CMK (cell line): ENCODE measurements around the gene KBTBD3.
A peak's percentile ranks its signal among the peaks of the same experiment; 100 is the strongest.
"Not testable (repeated sequence)": the region's sequence is repeated elsewhere in the genome, so short reads cannot be mapped to it uniquely, and the experiment has no call there.

Source experiments
- DNase-seq: peaks from one replicate; pipeline ENCODE4 v3.0.0-alpha.2; 2010; ENCODE audit warnings: low read depth

KBTBD3 gene

DNA sequence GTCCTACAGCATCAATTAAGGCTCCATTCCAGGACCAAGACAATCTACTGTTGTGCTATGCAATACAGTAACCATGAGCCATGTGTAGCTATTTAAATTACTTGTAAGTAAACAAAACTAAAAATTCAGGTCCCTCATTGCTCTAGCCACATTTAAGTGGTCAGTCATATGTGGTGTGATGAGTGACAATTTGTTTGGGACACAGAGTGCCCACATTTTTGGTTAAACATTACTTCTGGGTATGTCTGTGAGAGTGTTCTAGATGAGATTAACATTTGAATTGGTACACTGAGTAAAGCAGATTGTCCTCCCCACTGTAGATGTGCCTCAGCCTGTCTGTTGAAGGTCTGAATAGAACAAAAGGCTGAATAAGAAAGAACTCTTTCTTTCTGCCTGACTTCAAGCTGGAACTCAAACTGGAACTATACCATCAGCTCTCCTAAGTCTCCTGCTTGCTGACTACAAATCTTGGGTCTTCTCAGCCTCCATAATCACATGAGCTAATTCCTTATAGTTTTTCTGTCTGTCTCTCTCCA, 15.8 kb downstream of the KBTBD3 start:
- no peak for DNase-seq

DNA sequence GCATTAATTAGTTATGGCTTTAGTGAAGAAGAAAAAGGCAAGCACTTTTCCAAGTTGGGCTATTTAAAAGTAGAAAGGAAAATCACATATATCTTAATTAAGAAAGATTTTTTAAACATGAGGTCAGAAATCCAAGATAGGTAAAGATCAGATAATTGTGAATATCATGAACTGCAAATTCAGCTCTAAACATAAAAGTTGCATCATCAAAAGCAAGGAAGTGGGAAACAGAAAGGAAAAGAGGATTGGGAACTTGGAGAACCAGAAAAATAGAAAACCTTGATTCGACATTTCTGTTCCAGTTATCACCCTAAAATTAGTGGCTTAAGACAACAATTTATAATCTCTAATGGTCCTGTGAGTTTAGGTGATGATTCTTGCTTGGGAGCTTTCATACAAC, 17.5 kb downstream of the KBTBD3 start:
- DNase-seq: no peak

DNA sequence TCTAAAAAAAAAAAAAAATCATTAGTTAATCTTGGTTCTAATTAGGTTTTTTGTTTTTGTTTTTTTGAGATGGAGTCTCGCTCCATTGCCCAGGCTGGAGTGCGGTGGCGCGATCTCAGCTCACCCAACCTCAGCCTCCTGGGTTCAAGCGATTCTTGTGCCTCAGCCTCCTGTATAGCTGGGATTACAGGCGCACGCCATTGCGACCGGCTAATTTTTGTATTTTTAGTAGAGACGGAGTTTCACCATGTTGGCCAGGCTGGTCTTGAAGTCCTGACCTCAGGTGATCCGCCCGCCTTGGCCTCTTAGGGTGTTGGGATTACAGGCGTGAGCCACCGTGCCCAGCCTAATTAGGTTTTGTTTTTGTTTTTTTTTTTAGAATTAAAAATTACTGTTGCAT, 18.8 kb downstream of the KBTBD3 start:
- DNase-seq: not testable (repeated sequence)

DNA sequence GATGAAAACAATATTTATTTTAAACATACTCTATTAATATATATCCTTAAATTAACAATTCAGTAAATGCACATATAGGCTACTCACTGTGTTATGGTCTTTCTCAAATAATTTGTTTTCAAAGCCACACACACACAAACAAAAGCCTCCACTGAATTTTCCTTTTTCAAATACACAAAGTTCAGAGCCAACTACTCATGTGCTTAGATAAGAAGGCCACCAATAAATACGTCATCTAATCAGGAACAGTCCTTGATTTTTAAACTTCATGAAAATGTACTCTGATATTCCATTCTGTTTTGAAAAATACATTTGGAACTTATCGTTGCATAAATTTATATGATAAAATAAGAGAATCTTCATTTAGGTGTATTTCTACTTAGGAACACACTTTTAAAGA, 26.0 kb downstream of the KBTBD3 start:
- no peak for DNase-seq

DNA sequence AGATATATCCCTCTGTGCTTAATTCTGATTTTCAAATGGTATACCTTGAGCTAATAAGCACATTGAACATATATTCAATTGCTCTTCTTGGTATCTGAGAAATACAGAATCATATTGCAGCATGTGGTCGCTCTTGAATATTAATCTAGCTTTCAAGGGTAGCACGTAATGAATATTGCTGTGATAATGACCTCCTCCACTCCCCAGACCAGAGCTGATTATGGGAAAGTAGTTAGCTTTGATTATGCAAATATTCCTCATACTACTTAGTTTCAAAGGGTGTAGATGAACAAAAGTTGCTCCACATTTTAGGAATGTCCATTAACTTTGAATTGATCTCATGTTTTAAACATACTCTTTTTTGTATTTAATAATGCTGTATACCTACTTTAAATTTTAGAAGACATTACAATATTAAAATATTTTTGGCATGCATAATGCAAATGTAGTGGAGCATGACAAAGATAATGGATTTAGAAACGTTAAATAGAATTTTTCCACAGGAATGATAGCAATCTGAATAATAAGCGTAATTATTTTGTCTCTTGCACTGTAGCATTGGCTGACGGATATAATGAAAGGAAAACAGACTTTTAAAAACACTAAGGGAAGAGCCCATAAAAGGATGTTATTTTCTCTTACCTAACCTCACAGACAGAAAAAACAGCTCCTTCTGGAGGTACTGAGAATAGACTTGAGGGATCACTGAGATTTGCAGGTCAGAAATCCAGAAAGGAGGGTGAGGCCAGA, 27.2 kb downstream of the KBTBD3 start:
- DNase-seq: no peak

DNA sequence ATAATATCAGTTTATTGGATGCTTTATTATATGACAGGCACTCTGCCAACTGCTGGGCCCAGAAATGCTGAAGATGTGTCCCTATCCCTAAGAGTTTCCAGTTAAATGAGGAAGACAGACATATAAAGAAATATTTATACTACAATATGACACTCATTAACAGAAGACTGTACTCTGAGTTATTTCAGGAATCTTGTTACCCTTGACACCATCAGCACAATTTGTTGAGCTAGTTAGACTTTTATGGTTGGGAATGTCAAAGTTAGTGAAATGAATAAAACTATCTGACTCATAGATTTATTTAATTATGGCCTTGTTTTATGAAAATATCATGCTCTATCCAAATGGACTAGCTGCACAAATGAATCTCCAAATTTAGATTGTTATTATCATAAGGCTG, 29.5 kb downstream of the KBTBD3 start:
- DNase-seq: no peak

DNA sequence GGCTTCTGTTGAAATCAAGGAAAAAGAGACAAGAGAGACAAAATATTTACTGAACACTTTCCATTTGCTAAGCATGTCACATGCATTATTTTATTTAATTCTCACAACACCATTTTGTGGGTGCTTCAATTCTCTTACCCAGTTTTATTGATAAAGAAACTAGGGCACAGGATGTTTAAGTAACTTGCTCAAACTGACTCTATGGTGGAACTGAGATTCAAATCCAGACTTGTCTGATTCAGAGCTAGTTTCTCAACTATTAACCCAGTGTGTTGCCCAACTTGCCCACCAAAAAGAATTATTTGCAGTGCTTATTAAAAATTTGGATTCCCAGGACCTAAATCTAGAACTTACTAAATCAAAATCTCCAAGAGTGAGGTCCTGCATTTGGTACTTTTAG, 33.6 kb downstream of the KBTBD3 start:
- DNase-seq: no peak

DNA sequence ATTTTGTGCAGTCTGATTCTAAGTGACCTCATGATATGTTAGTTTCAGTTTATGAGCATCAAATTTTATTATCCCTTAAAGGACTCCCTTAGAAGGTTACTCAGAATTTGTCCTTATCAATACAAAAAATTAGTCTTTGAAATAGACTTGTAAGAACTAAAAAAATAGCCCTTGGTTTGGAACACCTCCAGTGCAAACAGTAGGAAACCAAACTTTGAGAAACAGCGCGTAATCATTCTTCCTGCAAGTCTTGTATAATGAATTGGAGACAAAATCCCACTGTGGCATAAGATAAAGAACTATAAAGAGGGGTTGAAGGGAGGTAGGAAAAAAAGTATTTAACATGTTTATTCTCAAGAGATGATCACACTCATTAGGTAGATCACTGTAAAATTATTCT, 44.3 kb downstream of the KBTBD3 start:
- no peak for DNase-seq

DNA sequence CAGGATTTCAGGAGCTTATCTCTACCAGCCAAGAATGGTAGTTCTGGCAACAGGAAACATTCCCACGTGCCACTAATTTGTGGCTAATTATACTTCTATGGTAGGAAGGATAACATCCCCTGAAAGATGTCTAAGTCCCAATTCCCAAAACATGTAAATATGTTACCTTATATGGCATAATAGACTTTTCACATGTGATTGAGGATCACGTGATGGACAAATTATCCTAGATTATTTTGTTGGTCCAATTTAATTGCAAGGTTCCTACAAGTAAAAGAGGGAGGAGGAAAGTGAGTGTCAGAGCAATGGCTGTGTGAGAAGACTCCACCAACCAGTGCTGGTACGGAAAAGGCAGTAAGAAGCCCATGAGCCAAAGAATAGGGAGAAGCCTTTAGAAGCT, 45.2 kb downstream of the KBTBD3 start:
- no peak for DNase-seq

DNA sequence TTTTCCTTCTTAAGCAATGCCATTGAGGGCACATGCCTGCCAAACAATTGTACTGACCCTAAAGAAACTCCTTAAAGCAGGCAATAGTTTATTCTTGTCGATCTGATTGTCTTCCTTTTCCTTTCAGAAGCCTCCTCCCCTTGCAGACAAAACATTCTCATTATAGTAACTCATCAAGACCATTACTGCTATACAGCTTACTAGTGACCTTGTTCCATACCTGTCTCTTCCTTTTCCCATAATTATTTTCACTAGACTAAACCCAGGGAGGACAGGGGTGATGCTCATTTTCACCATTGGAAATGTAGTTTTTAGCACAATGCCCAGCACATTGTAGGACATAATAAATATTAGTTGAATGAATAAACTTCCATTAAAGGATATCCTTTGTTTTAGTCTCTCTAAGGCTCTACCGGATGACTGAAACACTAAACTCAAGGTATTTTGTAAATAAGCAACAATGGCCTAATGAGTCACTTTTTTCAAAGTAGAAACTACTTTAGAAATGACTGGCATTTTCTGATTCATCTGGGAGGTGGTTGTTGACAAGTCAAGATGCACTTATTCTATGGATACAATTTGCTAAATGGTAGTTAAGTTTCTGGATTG, 45.8 kb downstream of the KBTBD3 start:
- DNase-seq: no peak

DNA sequence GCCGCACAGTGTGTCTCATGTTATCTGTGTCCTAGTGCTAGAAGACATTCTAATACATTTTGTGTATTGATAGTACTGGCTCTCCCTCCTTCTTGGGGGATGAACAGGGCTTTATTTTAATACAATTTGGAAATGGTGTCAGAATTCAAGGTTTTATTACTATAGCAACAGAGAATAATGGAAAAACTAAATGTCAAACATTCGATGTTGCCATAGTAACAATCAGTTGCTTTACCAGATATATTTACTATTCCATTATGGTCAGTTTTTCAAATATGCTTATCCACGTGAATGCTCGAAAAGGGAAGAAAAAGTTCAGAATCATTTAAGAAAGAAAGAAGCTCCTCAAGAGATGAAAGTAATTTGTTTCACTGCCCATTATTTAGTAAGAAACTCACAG, 46.5 kb downstream of the KBTBD3 start:
- DNase-seq: no peak

DNA sequence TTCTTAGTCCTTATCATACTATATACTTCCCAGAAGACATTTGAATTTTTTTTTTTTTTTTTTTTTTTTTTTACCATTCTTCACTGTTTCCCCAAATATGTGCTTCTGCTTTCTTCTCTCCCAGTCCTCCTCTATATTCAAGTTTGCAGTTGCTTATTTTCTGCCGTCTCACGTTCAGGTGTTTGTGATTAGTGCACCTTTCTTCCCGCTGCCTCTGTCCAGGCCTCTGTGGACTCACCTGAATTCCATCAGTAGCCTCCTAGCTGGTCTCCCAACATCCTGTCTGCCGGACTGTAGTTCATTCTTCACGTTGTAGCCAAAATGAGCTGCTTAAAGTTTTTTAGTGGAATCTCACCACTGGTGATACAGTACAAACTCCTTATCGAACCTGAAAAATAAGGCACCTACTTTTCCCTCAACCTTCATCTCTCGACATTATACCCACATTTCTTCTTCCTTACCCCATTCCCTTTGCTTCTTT, 54.3 kb downstream of the KBTBD3 start:
- no peak for DNase-seq

DNA sequence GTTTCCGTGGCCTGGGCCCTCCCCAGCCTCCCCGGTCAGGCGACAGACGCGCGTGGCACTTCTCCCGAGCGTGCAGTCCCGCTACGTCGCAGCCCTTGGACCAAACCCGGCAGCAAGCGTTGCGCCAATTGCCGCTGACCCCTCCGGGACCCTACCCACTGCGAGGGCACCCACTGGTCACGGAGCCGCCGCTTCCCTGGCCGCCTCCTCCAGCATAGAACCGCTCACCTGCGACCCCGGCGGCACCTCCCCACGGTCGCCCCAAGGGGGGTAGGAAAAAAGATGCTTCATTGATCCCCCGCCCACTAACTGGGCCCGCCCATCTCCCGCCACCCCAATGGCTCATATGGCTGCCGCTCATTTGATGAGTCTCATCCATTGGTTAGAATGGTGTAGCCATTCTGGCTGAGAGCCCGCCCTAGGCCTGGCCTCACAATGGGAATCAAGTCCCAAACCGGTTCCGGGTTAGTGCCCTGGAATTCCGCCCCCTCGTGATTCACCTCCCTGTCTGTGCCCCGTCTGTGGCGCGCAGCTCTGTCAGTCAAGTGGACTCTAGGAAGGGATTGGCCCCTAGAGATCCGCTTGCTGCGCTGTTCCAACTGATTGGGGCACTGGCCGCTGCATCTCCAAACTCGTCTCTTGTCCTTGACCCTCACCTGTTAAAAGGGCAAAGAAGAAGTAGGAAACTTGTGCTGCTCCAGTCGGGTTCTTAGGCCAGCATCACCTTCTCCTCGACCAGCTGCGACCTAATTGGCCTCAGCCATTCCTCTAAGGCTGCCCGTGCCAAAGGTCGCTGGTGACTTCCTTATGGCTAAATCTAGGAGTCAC, 55.0 kb downstream of the KBTBD3 start, which contains the start of gene MSANTD4:
Gene MSANTD4, minus strand, starts transcription at position 274 of the 828 bp plus-strand sequence. CDS start 11,323 bp downstream, outside the sequence.
- peak; percentile 96 for DNase-seq

DNA sequence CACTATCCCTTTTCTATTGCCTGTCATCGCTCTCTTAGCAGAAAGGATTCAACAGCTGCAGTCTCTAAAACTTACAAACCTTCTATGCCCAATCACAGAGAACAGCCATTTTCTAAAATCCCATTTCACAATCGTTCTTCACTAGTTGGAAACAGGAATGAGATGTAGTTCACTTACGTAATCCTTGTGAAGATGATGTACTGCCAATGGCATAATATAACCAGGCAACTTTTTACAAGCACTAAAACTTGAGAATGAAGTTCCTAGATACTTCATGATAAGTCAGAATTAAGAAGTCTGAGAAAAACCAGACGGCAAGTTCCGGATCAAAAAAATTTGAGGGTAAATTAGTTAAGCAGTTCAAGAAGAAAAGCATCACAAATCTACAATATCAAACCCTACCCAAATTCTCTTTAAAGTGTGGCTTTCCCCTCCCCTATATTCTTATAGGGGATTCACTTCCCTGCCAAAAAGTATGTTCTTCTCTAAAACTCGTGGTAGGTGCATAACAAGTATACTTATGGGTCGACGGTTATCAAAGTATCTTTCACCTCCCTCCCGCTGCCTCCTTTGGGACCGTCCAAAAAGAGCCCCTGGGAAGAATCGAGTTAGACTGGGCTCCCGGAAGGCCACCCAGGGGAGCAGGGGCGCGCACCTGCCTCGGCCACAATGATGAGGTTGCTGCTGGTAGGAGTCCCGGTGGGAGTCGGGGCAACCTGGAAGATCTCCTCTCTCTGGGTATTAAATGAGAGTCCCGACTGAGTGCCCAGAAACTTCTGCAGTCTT, 55.8 kb downstream of the KBTBD3 start:
- no peak for DNase-seq

DNA sequence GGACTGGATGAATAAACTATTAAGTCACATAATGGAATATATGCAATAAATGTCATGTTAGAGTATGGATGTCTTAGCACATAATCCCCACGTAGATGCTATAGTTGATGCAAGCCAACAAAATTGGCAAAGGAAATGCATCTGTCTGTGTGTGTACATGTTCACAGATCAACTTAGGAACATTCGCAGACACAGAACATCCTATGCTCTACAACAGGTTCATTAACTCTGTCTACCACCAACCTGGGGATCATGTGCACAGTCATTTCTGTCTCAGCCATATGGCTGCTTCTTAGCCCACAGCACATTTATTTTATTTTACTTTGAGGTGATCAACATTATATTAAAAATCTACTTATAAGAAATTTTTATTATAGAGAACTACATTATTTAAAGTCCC, 60.1 kb downstream of the KBTBD3 start:
- DNase-seq: no peak

DNA sequence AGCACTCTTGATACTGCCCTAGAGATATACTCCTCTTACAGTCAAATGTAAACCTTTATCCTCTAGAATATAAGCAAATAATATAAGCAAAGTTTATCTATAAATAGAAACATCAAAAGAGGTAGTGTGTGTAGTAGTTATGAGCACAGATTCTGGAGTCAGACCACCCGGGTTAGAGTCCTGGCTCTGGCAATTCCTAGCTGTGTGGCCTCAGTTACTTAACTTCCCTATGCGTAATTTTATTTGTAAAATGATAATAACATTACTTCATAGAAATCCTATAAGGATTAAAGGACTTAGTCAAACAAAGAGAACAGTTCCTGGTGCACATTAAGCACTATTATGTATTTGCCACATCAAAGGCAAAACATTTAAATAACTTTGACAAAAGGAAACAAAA, 62.1 kb downstream of the KBTBD3 start:
- DNase-seq: no peak

DNA sequence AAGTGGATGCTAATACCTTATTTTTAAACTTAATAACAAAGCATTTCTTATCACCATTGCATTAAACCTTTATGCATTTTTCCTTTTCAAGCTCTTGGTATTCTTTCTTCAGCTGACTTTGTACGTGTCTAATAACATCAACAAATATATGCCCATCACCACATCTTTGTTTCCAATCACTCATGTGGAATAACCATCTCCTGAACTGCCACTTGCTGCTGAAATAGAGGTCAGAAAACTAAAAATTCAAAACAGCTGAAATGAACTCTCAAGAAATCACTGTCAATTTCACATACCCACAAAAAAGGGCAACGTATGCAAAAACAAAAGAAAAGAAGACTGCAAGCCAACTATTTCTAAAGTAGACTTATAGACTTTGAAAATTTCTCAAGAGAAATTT, 62.5 kb downstream of the KBTBD3 start:
- no peak for DNase-seq

DNA sequence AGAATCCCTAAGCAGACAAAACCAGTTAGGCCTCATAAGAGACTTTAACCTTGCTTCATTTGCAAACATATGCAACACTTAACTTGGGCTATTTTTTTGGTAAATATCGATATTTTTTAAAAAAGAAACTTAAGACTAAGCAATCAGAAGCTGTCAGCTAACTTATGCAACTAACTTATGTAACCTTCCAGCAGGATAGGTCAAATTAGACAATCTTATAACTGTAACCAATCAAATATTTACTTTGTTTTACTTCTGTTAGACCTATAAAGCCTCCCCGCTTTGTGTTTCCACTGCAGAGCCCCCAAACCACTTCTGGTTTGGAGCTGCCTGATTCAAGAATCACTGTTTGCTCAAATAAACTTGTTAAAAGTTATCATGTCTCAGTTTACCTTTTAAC, 63.1 kb downstream of the KBTBD3 start:
- DNase-seq: no peak

DNA sequence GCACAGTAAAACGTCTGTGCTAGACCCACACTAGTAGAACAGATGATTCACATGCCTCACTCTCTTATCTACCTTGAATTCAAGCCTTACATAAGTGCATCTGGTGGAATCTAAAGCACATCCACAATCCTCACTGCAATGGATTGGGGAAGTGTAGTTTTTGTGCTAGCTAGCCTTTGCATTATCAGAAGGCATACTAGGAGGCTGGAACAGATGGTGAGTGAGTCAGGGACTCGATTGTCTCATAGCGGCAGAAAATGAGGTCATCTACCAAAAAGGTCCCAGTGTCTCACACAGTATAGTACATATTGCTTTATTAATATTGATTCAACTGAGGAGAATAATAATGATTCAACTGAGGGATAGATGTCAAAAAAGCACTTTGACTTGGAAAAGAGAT, 64.4 kb downstream of the KBTBD3 start:
- no peak for DNase-seq

DNA sequence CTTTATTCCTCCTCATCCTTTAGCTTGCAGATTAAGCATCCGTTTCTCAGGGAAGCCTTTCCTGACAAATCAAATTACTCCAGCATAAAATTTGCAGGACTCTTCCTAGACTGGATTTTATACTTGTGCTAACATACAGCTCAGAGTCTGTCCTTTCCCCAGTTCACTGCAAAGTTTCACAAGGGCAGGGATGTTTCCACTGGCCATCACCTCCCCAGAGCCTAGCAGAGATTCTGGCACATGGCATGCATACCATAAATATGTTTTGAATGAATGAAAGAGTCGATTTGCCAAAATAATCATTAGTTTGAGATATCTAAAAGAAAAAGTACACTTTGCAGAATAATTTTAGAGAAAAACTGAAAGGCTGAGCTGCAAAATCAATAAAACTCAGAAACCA, 65.7 kb downstream of the KBTBD3 start:
- no peak for DNase-seq

DNA sequence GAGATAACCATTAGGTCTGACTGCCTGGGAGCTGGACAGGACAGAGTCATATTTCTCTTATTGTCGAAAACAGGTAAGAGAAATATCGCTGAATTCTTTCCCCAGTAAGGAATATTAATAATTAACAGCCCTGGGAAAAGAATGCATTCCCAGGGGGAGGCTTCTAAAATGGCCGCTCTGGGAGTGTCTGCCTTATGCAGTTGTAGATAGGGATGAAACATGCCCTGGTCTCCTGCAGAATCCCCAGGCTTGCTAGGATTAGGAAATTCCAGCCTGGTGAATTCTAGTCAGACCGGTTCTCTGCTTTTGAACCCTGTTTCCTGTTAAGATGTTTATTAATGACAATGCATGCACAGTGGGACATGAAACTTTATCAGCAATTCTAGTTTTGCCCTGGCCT, 74.1 kb downstream of the KBTBD3 start:
- DNase-seq: not testable (repeated sequence)
